Astrocyte (in vitro differentiated cells and primary cell): ENCODE measurements around the gene COMMD1. TPM values are rescaled to one million over a fixed set of nuclear protein-coding genes. Genes with fewer than 3 reads are reported as not detected.
A peak's percentile ranks its signal among the peaks of the same experiment; 100 is the strongest.

Experiments
- DNase-seq: peaks from one replicate; pipeline ENCODE4 v3.0.0-alpha.2; 2010; ENCODE audit warnings: low read depth
- FAIRE-seq: peaks from 2 replicates; lab custom pipeline; 2011; peaks lifted over from hg19 to GRCh38; lab: Jason Lieb, UNC
- H2AFZ ChIP-seq: 2 replicates; pipeline ENCODE4 v1.6.0; 2012; ENCODE audit warnings: low read depth, low read length, inconsistent platforms
- H3K27ac ChIP-seq: 2 replicates; pipeline ENCODE4 v1.5.1; 2011; ENCODE audit warnings: low read depth, low read length, inconsistent platforms
- H3K27me3 ChIP-seq: 2 replicates; pipeline ENCODE4 v1.6.0; 2011; ENCODE audit warnings: low read length, inconsistent platforms; ENCODE audit not compliant: insufficient read depth
- H3K36me3 ChIP-seq: 2 replicates; pipeline ENCODE4 v1.5.1; 2011; ENCODE audit warnings: low read length, inconsistent platforms; ENCODE audit not compliant: insufficient read depth
- H3K4me1 ChIP-seq: 2 replicates; pipeline ENCODE4 v1.5.1; 2011; ENCODE audit warnings: low read length, inconsistent platforms; ENCODE audit not compliant: insufficient read depth
- H3K4me2 ChIP-seq: 2 replicates; pipeline ENCODE4 v1.6.0; 2012; ENCODE audit warnings: low read length, inconsistent platforms
- H3K4me3 ChIP-seq: 2 replicates; pipeline ENCODE4 v1.5.1; 2011; ENCODE audit warnings: low read depth, mild to moderate bottlenecking, low read length, inconsistent platforms; ENCODE audit not compliant: insufficient read depth
- H3K79me2 ChIP-seq: 2 replicates; pipeline ENCODE4 v1.6.0; 2012; ENCODE audit warnings: mild to moderate bottlenecking, low read length, inconsistent platforms; ENCODE audit not compliant: insufficient read depth
- H3K9ac ChIP-seq: 2 replicates; pipeline ENCODE4 v1.6.0; 2012; ENCODE audit warnings: mild to moderate bottlenecking, low read length, inconsistent platforms
- H3K9me3 ChIP-seq: 2 replicates; pipeline ENCODE4 v1.5.1; 2012; ENCODE audit warnings: low read depth, mild to moderate bottlenecking, low read length, inconsistent platforms; ENCODE audit not compliant: insufficient read depth
- H4K20me1 ChIP-seq: 2 replicates; pipeline ENCODE4 v1.6.0; 2012; ENCODE audit warnings: low read length, inconsistent platforms; ENCODE audit not compliant: insufficient read depth
- H3K27ac Mint-ChIP-seq: one replicate; pipeline ENCODE4 v1.8.0; 2021; ENCODE audit warnings: mild to moderate bottlenecking, mixed read lengths; ENCODE audit not compliant: unreplicated experiment
- H3K27me3 Mint-ChIP-seq: one replicate; pipeline ENCODE4 v1.8.0; 2021; ENCODE audit warnings: low read depth, mixed read lengths; ENCODE audit not compliant: unreplicated experiment
- H3K36me3 Mint-ChIP-seq: one replicate; pipeline ENCODE4 v1.8.0; 2021; ENCODE audit warnings: low read depth, mixed read lengths; ENCODE audit not compliant: unreplicated experiment
- H3K4me1 Mint-ChIP-seq: one replicate; pipeline ENCODE4 v1.8.0; 2021; ENCODE audit warnings: low read depth, mixed read lengths; ENCODE audit not compliant: unreplicated experiment
- H3K4me3 Mint-ChIP-seq: one replicate; pipeline ENCODE4 v1.8.0; 2021; ENCODE audit warnings: mild to moderate bottlenecking, moderate library complexity, mixed read lengths; ENCODE audit not compliant: unreplicated experiment
- H3K9me3 Mint-ChIP-seq: one replicate; pipeline ENCODE4 v1.8.0; 2021; ENCODE audit warnings: mild to moderate bottlenecking, mixed read lengths; ENCODE audit not compliant: unreplicated experiment
- CTCF ChIP-seq: IDR thresholded peaks from 2 replicates; pipeline ENCODE4 v1.5.1; 2011; ENCODE audit warnings: low read depth, mild to moderate bottlenecking, inconsistent platforms, low read length, moderate library complexity; ENCODE audit not compliant: insufficient read depth
- EZH2 ChIP-seq: IDR thresholded peaks from 2 replicates; pipeline ENCODE4 v1.6.1; 2012; ENCODE audit warnings: mild to moderate bottlenecking, low read length, inconsistent platforms; ENCODE audit not compliant: insufficient read depth
- total RNA-seq: library from RNA; stranded (reverse); gene quantifications from 2 replicates; pipeline ENCODE4 v1.2.1, GENCODE V29; 2021

COMMD1 gene
- total RNA-seq, 1 donor from 2014 or later: 32.0 TPM

DNA sequence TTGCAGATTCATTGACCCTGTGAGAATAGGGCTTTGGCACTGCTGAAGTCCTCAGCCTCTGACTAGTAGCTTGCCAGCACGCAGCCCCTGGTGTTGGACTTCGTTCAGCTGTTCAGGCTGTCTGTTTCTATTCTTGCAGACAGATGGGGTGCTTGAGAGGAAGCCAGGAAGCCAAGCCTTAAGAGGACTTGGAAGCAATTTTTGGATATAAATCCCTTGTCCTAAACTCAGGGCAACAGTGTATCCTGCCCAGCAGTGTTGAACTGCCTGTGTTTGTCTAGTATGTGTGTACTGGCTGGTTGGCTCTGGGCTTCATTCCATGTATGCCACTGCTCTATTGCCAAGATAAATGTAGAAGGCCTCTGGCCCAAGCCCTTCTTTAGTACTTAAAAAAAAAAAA, 108.6 kb downstream of the COMMD1 start:
- H3K27me3 ChIP-seq: no peaks in the 10 kb centered on the region
- no peaks in the 10 kb centered on the region for H3K9me3 ChIP-seq
- Mint-ChIP-seq H3K36me3 (no peaks in the 10 kb centered on the region), H3K4me3 (no peak overlapping the region), H3K27ac (no peak overlapping the region), H3K27me3 (no peaks in the 10 kb centered on the region), H3K4me1 (no peaks in the 10 kb centered on the region), H3K9me3 (no peaks in the 10 kb centered on the region)
- DNase-seq (peak; percentile 78), FAIRE-seq (no peak)
- H4K20me1 ChIP-seq: no peaks in the 10 kb centered on the region
- TF ChIP-seq EZH2 (no peak), CTCF (no peak)
- no peak overlapping the region for H3K4me2 ChIP-seq
- no peak overlapping the region for H3K4me3 ChIP-seq
- H3K36me3 ChIP-seq: no peaks in the 10 kb centered on the region
- no peaks in the 10 kb centered on the region for H3K79me2 ChIP-seq
- no peak overlapping the region for H3K27ac ChIP-seq
- H3K4me1 ChIP-seq: peaks cover 2% of the 10 kb centered on the region
- H2AFZ ChIP-seq: no peak overlapping the region
- H3K9ac ChIP-seq: no peak overlapping the region

- Histone ChIP-seq H3K4me3 (no peak overlapping the region), H3K4me1 (peaks cover 2% of the 10 kb centered on the region), H3K27me3 (no peaks in the 10 kb centered on the region), H3K4me2 (no peak overlapping the region), H3K36me3 (no peaks in the 10 kb centered on the region), H4K20me1 (no peaks in the 10 kb centered on the region), H3K27ac (no peak overlapping the region), H3K9ac (no peak overlapping the region), H3K79me2 (no peaks in the 10 kb centered on the region), H3K9me3 (no peaks in the 10 kb centered on the region), H2AFZ (no peak overlapping the region)
- DNase-seq: no peak
- Mint-ChIP-seq H3K9me3 (no peaks in the 10 kb centered on the region), H3K27me3 (no peaks in the 10 kb centered on the region), H3K4me3 (no peak overlapping the region), H3K4me1 (no peaks in the 10 kb centered on the region), H3K36me3 (no peaks in the 10 kb centered on the region), H3K27ac (no peak overlapping the region)
- no peak for FAIRE-seq
- TF ChIP-seq EZH2: no peak
Observed at GRCh38 chr2:62016957-62017356, 111.5 kb downstream of the COMMD1 start.

DNA sequence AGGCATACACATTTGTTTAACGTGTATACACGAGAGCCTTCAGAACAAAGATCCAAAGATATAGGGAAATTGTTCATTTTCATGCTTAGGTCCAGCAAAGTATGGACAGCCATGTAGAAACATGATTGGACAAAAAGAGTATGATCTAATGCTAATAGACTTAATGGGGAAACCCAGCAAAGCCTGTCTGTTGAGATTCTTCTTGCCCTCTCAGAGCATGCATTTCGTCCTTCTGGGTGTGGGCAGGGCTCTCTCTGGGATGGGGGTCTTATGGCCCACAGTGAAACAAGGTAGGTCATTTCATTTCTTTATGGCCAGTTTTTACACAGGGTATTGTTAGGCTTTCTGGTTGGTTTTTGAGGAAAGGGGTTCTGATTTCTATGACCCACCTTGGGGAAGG, 124.4 kb downstream of the COMMD1 start:
- Histone ChIP-seq H4K20me1 (no peaks in the 10 kb centered on the region), H3K36me3 (no peaks in the 10 kb centered on the region), H3K79me2 (no peaks in the 10 kb centered on the region), H3K27ac (no peak overlapping the region), H3K9me3 (no peaks in the 10 kb centered on the region), H3K4me3 (no peak overlapping the region), H3K9ac (no peak overlapping the region), H2AFZ (no peak overlapping the region), H3K27me3 (no peaks in the 10 kb centered on the region), H3K4me2 (no peak overlapping the region), H3K4me1 (no peaks in the 10 kb centered on the region)
- H3K27me3 Mint-ChIP-seq: no peaks in the 10 kb centered on the region
- no peak overlapping the region for H3K27ac Mint-ChIP-seq
- H3K4me3 Mint-ChIP-seq: no peak overlapping the region
- FAIRE-seq (no peak), DNase-seq (no peak)
- no peaks in the 10 kb centered on the region for H3K9me3 Mint-ChIP-seq
- H3K36me3 Mint-ChIP-seq: peaks cover 2% of the 10 kb centered on the region
- H3K4me1 Mint-ChIP-seq: peaks cover 5% of the 10 kb centered on the region
- no peak for TF ChIP-seq CTCF
- TF ChIP-seq EZH2: no peak
